Measurements from ENCODE around the gene RHOG. TPM values are rescaled to one million over a fixed set of nuclear protein-coding genes. Genes with fewer than 3 reads are reported as not detected.

The RHOG gene
- total and polyA plus RNA-seq, 9 of the 15 experiments (the other 6 are each of a cell fraction or from before 2014, with no cell fraction given) = 22.6 to 162 (median 80.3) TPM

GRCh38 chr11:3860898-3861393 is 20.2 kb upstream of the RHOG start (continued):
- TF ChIP-seq VEZF1 (CRISPR knock-in tag; IDR thresholded peaks at IDR 0.05) (peak; percentile 57), MAZ (CRISPR knock-in tag; conservative IDR thresholded peaks at IDR 0.05 in 1 of 2, IDR thresholded peaks at IDR 0.05 in 1 of 2) (peak in 1 of 2 experiments; percentile 17; a peak in 1 of 4 replicates), SMARCA5 (IDR thresholded peaks at IDR 0.05) (peak; percentile 51; the same call in 1 of the 2 replicates), ZNF121 (CRISPR knock-in tag; conservative IDR thresholded peaks at IDR 0.05) (peak; percentile 33; the same call in 1 of the 2 replicates)

GRCh38 chr11:3860375-3860774 is 19.6 kb upstream of the RHOG start:
- no peak for FAIRE-seq
- WGBS (ENCODE audit: insufficient coverage, low coverage, missing lambda C conversion rate) = 43% methylated on average over 2 of the region's 2 CpGs
- intact Hi-C loops (cut with micrococcal nuclease) (no loop called here), in situ Hi-C loops (cut with MboI) (no loop called here)
- Histone ChIP-seq H2AFZ (ENCODE audit: low read depth, low read length) (no peak overlapping the region), H3K36me3 (ENCODE audit: control insufficient read depth, insufficient read depth, low read length) (no peaks in the 10 kb centered on the region), H3K27me3 (ENCODE audit: control insufficient read depth in 2 of 2, insufficient read depth in 2 of 2, low read length in 2 of 2) (no peaks in the 10 kb centered on the region), H3K4me3 (no peak overlapping the region), H3K4me2 (ENCODE audit: insufficient read depth, low read length) (peak overlapping the region; percentile 82), H3K9ac (ENCODE audit: insufficient read depth in 1 of 2, low read depth in 2 of 2, low read length in 2 of 2) (peak overlapping the region in 1 of 2 experiments; percentile 77; a peak in 2 of 4 replicates), H4K20me1 (replicated peaks; ENCODE audit: control insufficient read depth, insufficient read depth, low read length) (no peaks in the 10 kb centered on the region), H3K27ac (ENCODE audit: extremely low read depth, low read depth, low read length) (peak overlapping the region; percentile 69; the same call in 2 of the 3 replicates), H3K4me1 (replicated peaks in 1 of 2; ENCODE audit: control insufficient read depth in 2 of 2, insufficient read depth in 2 of 2, low read length in 2 of 2) (peaks cover 22 to 56% of the 10 kb centered on the region in 2 experiments), H3K9me3 (replicated peaks; ENCODE audit: control insufficient read depth, insufficient read depth, low read depth, low read length) (no peaks in the 10 kb centered on the region), H3K79me2 (ENCODE audit: control insufficient read depth, insufficient read depth, low read length) (peaks cover 99% of the 10 kb centered on the region), H3K9me1 (ENCODE audit: control insufficient read depth, insufficient read depth, low read length) (no peaks in the 10 kb centered on the region)
- no peak for DNase-seq (ENCODE audit: extremely low read depth in 1 of 4, low spot score in 3 of 4)
- no TSS peak for BruUV-seq (replicated peaks)
- TF ChIP-seq, protein P1, sequence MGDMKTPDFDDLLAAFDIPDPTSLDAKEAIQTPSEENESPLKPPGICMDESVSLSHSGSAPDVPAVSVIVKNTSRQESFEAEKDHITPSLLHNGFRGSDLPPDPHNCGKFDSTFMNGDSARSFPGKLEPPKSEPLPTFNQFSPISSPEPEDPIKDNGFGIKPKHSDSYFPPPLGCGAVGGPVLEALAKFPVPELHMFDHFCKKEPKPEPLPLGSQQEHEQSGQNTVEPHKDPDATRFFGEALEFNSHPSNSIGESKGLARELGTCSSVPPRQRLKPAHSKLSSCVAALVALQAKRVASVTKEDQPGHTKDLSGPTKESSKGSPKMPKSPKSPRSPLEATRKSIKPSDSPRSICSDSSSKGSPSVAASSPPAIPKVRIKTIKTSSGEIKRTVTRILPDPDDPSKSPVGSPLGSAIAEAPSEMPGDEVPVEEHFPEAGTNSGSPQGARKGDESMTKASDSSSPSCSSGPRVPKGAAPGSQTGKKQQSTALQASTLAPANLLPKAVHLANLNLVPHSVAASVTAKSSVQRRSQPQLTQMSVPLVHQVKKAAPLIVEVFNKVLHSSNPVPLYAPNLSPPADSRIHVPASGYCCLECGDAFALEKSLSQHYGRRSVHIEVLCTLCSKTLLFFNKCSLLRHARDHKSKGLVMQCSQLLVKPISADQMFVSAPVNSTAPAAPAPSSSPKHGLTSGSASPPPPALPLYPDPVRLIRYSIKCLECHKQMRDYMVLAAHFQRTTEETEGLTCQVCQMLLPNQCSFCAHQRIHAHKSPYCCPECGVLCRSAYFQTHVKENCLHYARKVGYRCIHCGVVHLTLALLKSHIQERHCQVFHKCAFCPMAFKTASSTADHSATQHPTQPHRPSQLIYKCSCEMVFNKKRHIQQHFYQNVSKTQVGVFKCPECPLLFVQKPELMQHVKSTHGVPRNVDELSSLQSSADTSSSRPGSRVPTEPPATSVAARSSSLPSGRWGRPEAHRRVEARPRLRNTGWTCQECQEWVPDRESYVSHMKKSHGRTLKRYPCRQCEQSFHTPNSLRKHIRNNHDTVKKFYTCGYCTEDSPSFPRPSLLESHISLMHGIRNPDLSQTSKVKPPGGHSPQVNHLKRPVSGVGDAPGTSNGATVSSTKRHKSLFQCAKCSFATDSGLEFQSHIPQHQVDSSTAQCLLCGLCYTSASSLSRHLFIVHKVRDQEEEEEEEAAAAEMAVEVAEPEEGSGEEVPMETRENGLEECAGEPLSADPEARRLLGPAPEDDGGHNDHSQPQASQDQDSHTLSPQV (IDR thresholded peaks at IDR 0.05) = 0 out of 2 replicates have a peak, but pooled peaks have one; percentile 30
- TF ChIP-seq ZBTB8A (IDR thresholded peaks at IDR 0.05; ENCODE audit: partially characterized antibody) = no peak
- no peak for ATAC-seq
- CTCF ChIA-PET (ENCODE audit: low intra/inter-chr PET ratio) = no interaction called here
- POLR2A ChIA-PET = interaction anchor here (0.7 to 3.9 kb wide), 2 partner anchors 9 to 25 kb away, joined by 3 to 32 read pairs; no protein-coding TSS in a partner anchor

Measured in K562 (cell line).